ENCODE measurements around the gene BTBD9.

- TF ChIP-seq CTCF (IDR thresholded peaks at IDR 0.05; ENCODE audit: low read depth, low read length, poor library complexity, severe bottlenecking) (no peak), EZH2phosphoT487 (IDR thresholded peaks at IDR 0.05; ENCODE audit: borderline replicate concordance, low read length) (no peak)
These were observed 394.4 kb downstream of the BTBD9 start for GRCh38 chr6:38245295-38245694.

Measured in DOHH2 (cell line).